Measurements from ENCODE around the gene CCR5AS.

The CCR5AS gene

GRCh38 chr3:46410669-46411068 is 3.8 kb upstream of the CCR5AS start:
- Mint-ChIP-seq H3K4me1 (ENCODE audit: low read depth) (peaks cover 39% of the 10 kb centered on the region), H3K36me3 (ENCODE audit: low read depth) (no peaks in the 10 kb centered on the region), H3K9me3 (no peaks in the 10 kb centered on the region), H3K27me3 (ENCODE audit: insufficient read depth) (peaks cover 22% of the 10 kb centered on the region), H3K27ac (no peak overlapping the region), H3K4me3 (no peak overlapping the region)
- TF ChIP-seq CTCF (IDR thresholded peaks at IDR 0.05), result no peak
- DNase-seq, result no peak

GRCh38 chr3:46409739-46410489 is 3.0 kb upstream of the CCR5AS start:
- Mint-ChIP-seq H3K9me3 (no peaks in the 10 kb centered on the region), H3K4me3 (no peak overlapping the region), H3K36me3 (ENCODE audit: low read depth) (no peaks in the 10 kb centered on the region), H3K27ac (no peak overlapping the region), H3K4me1 (ENCODE audit: low read depth) (peaks cover 45% of the 10 kb centered on the region), H3K27me3 (ENCODE audit: insufficient read depth) (peaks cover 19% of the 10 kb centered on the region)
- TF ChIP-seq CTCF (IDR thresholded peaks at IDR 0.05), result no peak
- DNase-seq, result no peak

- H3K36me3 Mint-ChIP-seq (ENCODE audit: low read depth), result no peaks in the 10 kb centered on the region
- H3K4me1 Mint-ChIP-seq (ENCODE audit: low read depth), result peaks cover 45% of the 10 kb centered on the region
- peak; percentile 20; the same call in 1 of the 2 replicates for TF ChIP-seq CTCF (IDR thresholded peaks at IDR 0.05)
- H3K4me3 Mint-ChIP-seq, result no peak overlapping the region
- H3K27me3 Mint-ChIP-seq (ENCODE audit: insufficient read depth), result peaks cover 18% of the 10 kb centered on the region
- H3K27ac Mint-ChIP-seq, result no peak overlapping the region
- no peak for DNase-seq
- no peaks in the 10 kb centered on the region for H3K9me3 Mint-ChIP-seq
Observed at GRCh38 chr3:46408853-46409252, 2.0 kb upstream of the CCR5AS start.

GRCh38 chr3:46407970-46408369 is 1.1 kb upstream of the CCR5AS start:
- H3K4me3 Mint-ChIP-seq, result peak overlapping the region; percentile 69; the same call in 1 of the 2 replicates
- DNase-seq, result no peak

GRCh38 chr3:46406443-46406787 is 451 bp downstream of the CCR5AS start:
- no peak overlapping the region for H3K27ac Mint-ChIP-seq
- TF ChIP-seq CTCF (IDR thresholded peaks at IDR 0.05), result no peak
- no peaks in the 10 kb centered on the region for H3K36me3 Mint-ChIP-seq (ENCODE audit: low read depth)
- H3K9me3 Mint-ChIP-seq, result peaks cover 4% of the 10 kb centered on the region; the same call in 1 of the 2 replicates
- H3K27me3 Mint-ChIP-seq (ENCODE audit: insufficient read depth), result peaks cover 26% of the 10 kb centered on the region
- DNase-seq, result no peak
- H3K4me1 Mint-ChIP-seq (ENCODE audit: low read depth), result peaks cover 39% of the 10 kb centered on the region
- peak overlapping the region; percentile 6; the same call in 1 of the 2 replicates for H3K4me3 Mint-ChIP-seq

More at GRCh38 chr3:46407970-46408369, 1.1 kb upstream of the CCR5AS start:
- no peak for TF ChIP-seq CTCF (IDR thresholded peaks at IDR 0.05)
- Mint-ChIP-seq H3K27me3 (ENCODE audit: insufficient read depth) (peaks cover 27% of the 10 kb centered on the region), H3K27ac (peak overlapping the region; percentile 55), H3K9me3 (peaks cover 1% of the 10 kb centered on the region; the same call in 1 of the 2 replicates), H3K4me1 (ENCODE audit: low read depth) (peaks cover 45% of the 10 kb centered on the region), H3K36me3 (ENCODE audit: low read depth) (no peaks in the 10 kb centered on the region)

All from HFFc6 (cell line).